Spinal cord (tissue), 10 donors: ENCODE results near the gene SCN3A. TPM values are rescaled to one million over a fixed set of nuclear protein-coding genes. Genes with fewer than 3 reads are reported as not detected.

Source experiments
- DNase-seq, 6 donors: peaks; one replicate each; pipeline versions ENCODE4 v3.0.0 to v3.0.0-alpha.2; 2013 to 2015; ENCODE audit warnings: low spot score in 6 of 6, low read depth in 4 of 6
- H3K27ac ChIP-seq: one replicate; pipeline ENCODE4 v1.5.1; 2013; ENCODE audit warnings: low read depth, low read length, control low read depth
- H3K27me3 ChIP-seq: one replicate; pipeline ENCODE4 v1.6.1; 2013; ENCODE audit warnings: low read length; ENCODE audit not compliant: control insufficient read depth, insufficient read depth
- H3K36me3 ChIP-seq: one replicate; pipeline ENCODE4 v1.6.1; 2013; ENCODE audit warnings: low read length; ENCODE audit not compliant: control insufficient read depth, insufficient read depth
- H3K4me1 ChIP-seq: one replicate; pipeline ENCODE4 v1.6.1; 2013; ENCODE audit warnings: low read length; ENCODE audit not compliant: control insufficient read depth, insufficient read depth
- H3K4me3 ChIP-seq: one replicate; pipeline ENCODE4 v1.5.1; 2013; ENCODE audit warnings: low read depth, low read length, control low read depth
- H3K9me3 ChIP-seq: one replicate; pipeline ENCODE4 v1.6.1; 2013; ENCODE audit warnings: low read length; ENCODE audit not compliant: control insufficient read depth, insufficient read depth
- WGBS: methylation state at CpG from one replicate; pipeline ENCODE4 v1.1.5; 2013; ENCODE audit warnings: missing lambda C conversion rate; ENCODE audit not compliant: insufficient coverage; 5-methylcytosine and 5-hydroxymethylcytosine counted together
- polyA plus RNA-seq, 2 donors: library from polyadenylated mRNA; unstranded; fragments of 120-200 nt; gene quantifications; one replicate each; pipeline ENCODE4 v1.2.1, GENCODE V29; 2013; ENCODE audit not compliant: insufficient read length in 2 of 2
- total RNA-seq, 2 donors: library from RNA; depleted of rRNA in 1 of 2; stranded (reverse); fragments of 120-200 nt in 1 of 2; fragments of >200 nt in 1 of 2; gene quantifications; one replicate each; pipeline versions ENCODE4 v1.2.3 to v1.2.4, GENCODE V29; 2013 to 2014
- donor health status: healthy.

SCN3A gene
- total and polyA plus RNA-seq, 4 donors: 25.4 to 91.1 (median 44.7) TPM

DNA sequence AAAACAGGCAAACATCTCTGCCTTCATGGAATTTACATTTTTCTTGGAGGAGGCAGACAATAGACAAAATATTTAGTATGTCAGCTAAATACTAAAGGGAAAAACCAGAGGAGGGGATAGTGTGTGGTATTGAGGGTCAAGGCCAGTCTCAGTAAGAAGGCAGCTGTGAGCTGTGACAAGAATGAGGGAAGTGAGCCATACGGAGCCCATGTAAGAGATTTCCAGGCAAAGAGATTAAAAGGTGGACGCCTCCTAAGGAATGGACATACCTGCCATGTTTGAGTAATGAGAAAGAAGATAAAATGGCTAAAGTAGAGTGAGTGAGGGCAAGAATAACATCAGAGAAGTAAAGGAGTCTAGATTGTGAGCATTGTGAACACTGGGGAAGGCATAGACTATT lies 33.2 kb upstream of the SCN3A start:
- H3K4me3 ChIP-seq: no peak overlapping the region
- H3K36me3 ChIP-seq: no peaks in the 10 kb centered on the region
- H3K9me3 ChIP-seq: no peaks in the 10 kb centered on the region
- DNase-seq: no peak
- no peak overlapping the region for H3K27ac ChIP-seq
- H3K4me1 ChIP-seq: no peaks in the 10 kb centered on the region
- no peaks in the 10 kb centered on the region for H3K27me3 ChIP-seq
- WGBS: 78% methylated on average over 2 of the region's 2 CpGs

DNA sequence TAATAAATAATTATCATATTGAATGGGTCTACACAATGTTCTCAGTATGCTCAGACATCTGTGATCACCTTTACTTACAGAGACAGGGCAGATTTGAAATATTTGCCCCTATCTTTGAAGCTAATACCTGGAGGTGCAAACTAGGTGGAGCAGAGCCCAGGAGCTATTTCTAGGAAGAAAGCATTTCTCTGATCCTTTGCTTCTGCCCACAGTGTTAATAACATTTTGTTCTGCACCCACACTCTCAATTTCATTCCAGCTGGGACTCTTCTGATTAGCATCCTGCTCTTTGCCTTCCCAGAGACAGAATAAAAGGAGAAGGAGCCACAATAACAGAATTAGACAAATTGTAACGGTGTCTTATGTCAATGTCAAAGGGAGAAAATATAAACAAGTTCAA lies 23.7 kb upstream of the SCN3A start:
- H3K4me3 ChIP-seq: no peak overlapping the region
- no peaks in the 10 kb centered on the region for H3K27me3 ChIP-seq
- H3K4me1 ChIP-seq: no peaks in the 10 kb centered on the region
- no peak overlapping the region for H3K27ac ChIP-seq
- no CpG with 5 or more reads among the region's 1 CpG for WGBS
- no peaks in the 10 kb centered on the region for H3K9me3 ChIP-seq
- no peak for DNase-seq
- no peaks in the 10 kb centered on the region for H3K36me3 ChIP-seq

DNA sequence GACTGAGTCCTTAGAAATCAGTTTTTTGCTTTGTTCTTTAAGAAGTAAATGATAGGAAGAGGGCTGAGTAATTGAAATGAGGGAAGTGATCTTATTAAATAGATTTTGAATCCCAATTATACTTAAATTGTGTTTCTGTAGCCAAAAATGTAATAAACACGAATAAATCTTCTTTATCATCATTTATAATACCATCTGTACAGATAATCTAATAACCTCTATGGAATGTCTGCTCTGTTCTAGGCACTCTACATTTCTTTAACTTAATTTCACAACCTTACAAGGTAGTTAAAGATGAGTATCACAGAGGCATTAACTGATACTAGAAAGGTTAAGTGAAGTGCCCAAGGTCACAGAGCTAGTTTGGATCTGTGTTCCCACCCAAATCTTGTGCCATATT lies 21.1 kb upstream of the SCN3A start:
- no CpG with 5 or more reads among the region's 1 CpG for WGBS

DNA sequence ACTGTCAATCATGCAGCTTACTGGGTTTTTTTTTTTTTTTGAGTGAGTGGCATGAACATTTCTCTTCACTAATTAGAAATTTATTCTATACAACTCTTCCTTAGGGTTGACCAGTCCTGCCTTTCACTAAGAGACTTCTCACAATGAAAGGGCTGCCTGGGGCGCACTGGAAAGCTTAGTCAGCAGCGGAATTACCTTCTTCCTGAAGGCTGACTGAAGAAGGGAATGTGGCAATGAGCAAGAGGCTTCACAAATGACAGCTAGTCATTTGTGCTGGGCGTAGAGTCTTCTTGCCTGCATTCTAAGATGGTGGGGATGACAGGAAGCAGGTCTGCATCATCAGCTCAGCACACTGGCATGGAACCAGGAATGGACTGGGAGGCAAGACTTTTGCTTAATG lies 15.6 kb upstream of the SCN3A start:
- H3K4me1 ChIP-seq: no peaks in the 10 kb centered on the region
- H3K36me3 ChIP-seq: no peaks in the 10 kb centered on the region
- no peak overlapping the region for H3K27ac ChIP-seq
- WGBS: 80% methylated on average over 3 of the region's 3 CpGs
- no peaks in the 10 kb centered on the region for H3K9me3 ChIP-seq
- no peak overlapping the region for H3K4me3 ChIP-seq
- DNase-seq: no peak
- H3K27me3 ChIP-seq: no peaks in the 10 kb centered on the region

More for the DNA sequence above, 21.1 kb upstream of the SCN3A start:
- no peak for DNase-seq
- Histone ChIP-seq H3K27ac (no peak overlapping the region), H3K4me1 (no peaks in the 10 kb centered on the region), H3K27me3 (no peaks in the 10 kb centered on the region), H3K9me3 (no peaks in the 10 kb centered on the region), H3K4me3 (no peak overlapping the region), H3K36me3 (no peaks in the 10 kb centered on the region)

DNA sequence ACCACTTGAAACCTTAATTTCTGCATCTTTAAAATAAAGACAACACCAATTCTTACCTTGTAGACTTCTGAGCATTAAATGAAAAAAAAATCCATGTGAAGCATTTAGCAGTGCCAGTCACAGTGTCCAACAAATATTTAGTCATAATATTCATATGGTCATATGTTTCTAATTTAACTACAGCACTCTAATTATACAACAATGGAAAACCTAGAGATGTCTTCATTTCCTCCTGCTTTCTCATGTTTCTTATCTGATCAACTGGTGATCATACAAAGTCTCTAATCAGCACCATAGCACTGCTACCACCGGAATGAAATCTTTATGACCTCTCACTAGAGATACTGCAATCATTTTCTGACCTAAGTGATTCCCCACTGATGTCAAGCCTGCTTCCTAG lies 10.2 kb upstream of the SCN3A start:
- no peak for DNase-seq
- no peak overlapping the region for H3K4me3 ChIP-seq
- no peak overlapping the region for H3K27ac ChIP-seq
- no peaks in the 10 kb centered on the region for H3K27me3 ChIP-seq
- WGBS: 88% methylated on average over 1 of the region's 1 CpG
- H3K4me1 ChIP-seq: no peaks in the 10 kb centered on the region
- no peaks in the 10 kb centered on the region for H3K9me3 ChIP-seq
- H3K36me3 ChIP-seq: no peaks in the 10 kb centered on the region

DNA sequence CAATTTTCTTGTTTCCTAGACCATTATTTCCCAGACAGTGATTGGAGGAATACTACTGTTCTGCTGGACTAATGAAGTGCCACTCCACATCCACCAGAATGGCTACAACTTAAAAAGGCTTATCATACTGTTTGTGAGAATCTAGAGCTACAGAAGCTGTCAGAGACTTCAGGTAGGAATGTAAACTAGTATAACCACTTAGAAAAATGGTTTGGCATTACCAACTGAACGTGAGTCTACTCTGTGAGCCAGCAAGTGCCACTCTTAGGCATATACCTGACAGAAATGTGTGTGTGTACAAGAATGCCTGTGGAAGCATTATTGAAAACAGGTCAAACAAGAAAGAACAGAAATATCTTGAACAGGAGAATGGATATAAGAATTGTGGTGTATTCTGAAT lies 4.2 kb upstream of the SCN3A start:
- Histone ChIP-seq H3K4me3 (no peak overlapping the region), H3K4me1 (no peaks in the 10 kb centered on the region), H3K27me3 (no peaks in the 10 kb centered on the region), H3K9me3 (no peaks in the 10 kb centered on the region), H3K27ac (no peak overlapping the region), H3K36me3 (no peaks in the 10 kb centered on the region)
- WGBS: 56% methylated on average over 1 of the region's 1 CpG
- DNase-seq: no peak

DNA sequence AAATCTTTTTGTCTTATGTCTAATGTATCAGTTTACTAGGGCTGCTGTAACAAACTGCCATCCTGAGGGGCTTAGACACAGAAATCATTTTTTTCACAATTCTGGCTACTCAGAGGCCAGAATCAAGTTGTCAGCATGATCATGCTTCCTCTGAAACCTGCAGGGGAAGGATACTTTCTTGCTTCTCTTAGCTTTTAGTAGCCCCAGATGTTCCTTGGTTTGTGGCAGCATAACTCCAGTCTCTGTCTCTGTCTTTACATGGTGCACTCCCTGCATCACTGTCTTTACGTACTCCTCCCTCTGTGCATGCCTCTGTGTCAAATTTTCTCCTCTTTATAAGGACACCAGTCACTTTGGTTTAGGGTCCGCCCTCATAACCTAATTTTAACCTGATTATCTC lies 2.0 kb upstream of the SCN3A start:
- 86% methylated on average over 2 of the region's 2 CpGs for WGBS
- no peaks in the 10 kb centered on the region for H3K27me3 ChIP-seq
- H3K4me1 ChIP-seq: no peaks in the 10 kb centered on the region
- no peak overlapping the region for H3K27ac ChIP-seq
- H3K4me3 ChIP-seq: no peak overlapping the region
- H3K9me3 ChIP-seq: no peaks in the 10 kb centered on the region
- no peak for DNase-seq
- no peaks in the 10 kb centered on the region for H3K36me3 ChIP-seq

DNA sequence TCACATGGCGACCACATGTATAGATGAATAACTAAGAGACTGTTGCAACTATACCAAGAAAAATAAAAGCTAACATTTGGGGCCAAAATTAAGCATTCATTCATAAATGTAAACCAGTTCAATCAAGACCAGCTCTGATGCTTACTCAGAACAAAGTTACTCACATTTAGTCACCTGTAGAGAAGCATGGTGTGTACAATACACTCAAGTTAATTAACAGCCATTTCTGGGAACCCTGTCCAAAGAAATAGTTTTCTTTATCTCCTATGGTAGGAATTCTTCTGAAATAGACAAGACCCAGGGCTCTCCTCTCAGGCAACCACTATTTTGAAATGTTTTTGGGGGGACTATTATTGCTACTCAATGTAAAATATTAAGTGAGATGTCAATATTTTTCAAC lies 1.6 kb downstream of the SCN3A start:
- DNase-seq: peak in 1 of 6 donors; percentile 49
- no peak overlapping the region for H3K27ac ChIP-seq
- no peaks in the 10 kb centered on the region for H3K9me3 ChIP-seq
- no peaks in the 10 kb centered on the region for H3K27me3 ChIP-seq
- peak overlapping the region; percentile 26 for H3K4me3 ChIP-seq
- H3K36me3 ChIP-seq: no peaks in the 10 kb centered on the region
- no peaks in the 10 kb centered on the region for H3K4me1 ChIP-seq
- WGBS: no CpG with 5 or more reads among the region's 1 CpG

DNA sequence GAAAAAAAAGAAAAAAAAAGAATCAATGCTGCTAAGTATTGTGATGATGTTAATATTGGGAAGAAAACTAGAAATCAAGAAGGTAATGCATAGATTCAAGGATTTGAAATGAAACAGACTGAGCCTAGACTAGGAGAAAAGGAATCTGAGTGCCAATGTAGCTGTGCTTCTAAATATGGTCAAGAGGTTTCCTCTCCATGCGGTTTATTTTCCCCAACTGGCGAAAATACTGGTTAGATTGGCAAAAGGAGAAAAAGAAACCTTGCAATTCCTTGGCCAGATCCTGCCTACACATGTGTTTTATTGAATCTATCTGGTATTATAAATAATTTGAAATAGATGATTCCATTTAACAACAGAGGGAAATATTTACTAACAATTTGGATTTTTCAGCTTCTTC lies 5.7 kb downstream of the SCN3A start:
- no peak overlapping the region for H3K27ac ChIP-seq
- H3K9me3 ChIP-seq: no peaks in the 10 kb centered on the region
- DNase-seq: peak in 1 of 6 donors; percentile 11
- H3K4me1 ChIP-seq: no peaks in the 10 kb centered on the region
- no CpG with 5 or more reads among the region's 2 CpGs for WGBS
- H3K4me3 ChIP-seq: no peak overlapping the region
- H3K27me3 ChIP-seq: no peaks in the 10 kb centered on the region
- no peaks in the 10 kb centered on the region for H3K36me3 ChIP-seq

DNA sequence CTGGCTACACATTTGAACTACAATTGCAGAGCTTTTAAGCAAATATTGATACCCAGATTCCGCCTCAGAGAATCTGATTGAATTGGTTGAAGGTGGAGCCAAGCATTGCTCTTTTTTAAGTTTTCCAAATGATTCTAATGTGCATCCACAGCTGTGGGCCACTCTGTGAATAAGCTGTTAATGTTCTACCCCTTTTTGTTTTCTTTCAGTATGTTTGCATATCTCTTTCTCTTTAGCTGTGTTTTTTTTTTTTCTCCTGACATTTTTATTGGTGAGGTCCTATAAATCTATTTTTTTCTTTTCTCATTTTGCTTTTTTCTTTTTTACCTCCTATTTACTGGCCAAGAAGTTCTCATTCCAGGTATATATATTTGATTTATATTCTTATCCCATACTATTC lies 6.5 kb downstream of the SCN3A start:
- WGBS: no CpG with 5 or more reads among the region's 1 CpG
- H3K27me3 ChIP-seq: no peaks in the 10 kb centered on the region
- no peak for DNase-seq
- H3K4me3 ChIP-seq: no peak overlapping the region
- H3K36me3 ChIP-seq: no peaks in the 10 kb centered on the region
- no peaks in the 10 kb centered on the region for H3K9me3 ChIP-seq
- no peaks in the 10 kb centered on the region for H3K4me1 ChIP-seq
- no peak overlapping the region for H3K27ac ChIP-seq
